ENCODE results near the gene SLC35E1. TPM values are rescaled to one million over a fixed set of nuclear protein-coding genes. Genes with fewer than 3 reads are reported as not detected.

SLC35E1 gene
- total and polyA plus RNA-seq, 2 experiments from 2014 or later: 17.0 to 30.3 TPM

DNA sequence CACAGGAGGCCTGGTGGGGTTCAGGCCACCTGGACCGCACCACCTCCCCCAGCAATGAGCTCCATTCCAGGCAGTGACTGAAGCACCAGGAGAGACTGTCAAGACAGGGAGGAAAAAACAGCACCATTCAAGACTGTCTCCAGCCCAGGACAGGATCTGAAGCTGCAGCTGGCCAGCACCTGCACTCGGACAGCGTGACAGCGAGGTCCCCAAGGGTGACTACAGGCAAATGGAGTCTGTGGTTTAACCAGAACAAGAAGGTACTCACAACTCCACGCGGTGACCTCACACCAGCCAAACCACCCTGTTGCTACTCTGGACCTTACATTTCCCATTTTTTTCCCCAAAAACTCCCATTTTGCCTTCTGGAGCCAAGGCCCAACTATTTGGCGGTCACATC is 46.0 kb upstream of the SLC35E1 start:
- H4K20me1 ChIP-seq (replicated peaks; ENCODE audit: insufficient read depth): peaks cover 60% of the 10 kb centered on the region
- Mint-ChIP-seq H3K4me1 (peaks cover 41% of the 10 kb centered on the region), H3K27me3 (ENCODE audit: insufficient read depth, low read depth, poor library complexity) (peaks cover 8% of the 10 kb centered on the region), H3K27ac (no peak overlapping the region), H3K36me3 (ENCODE audit: low read depth) (no peaks in the 10 kb centered on the region; the same call in 2 of the 3 replicates), H3K4me3 (no peak overlapping the region), H3K9me3 (no peaks in the 10 kb centered on the region)
- peaks cover 100% of the 10 kb centered on the region for H3K79me2 ChIP-seq (replicated peaks; ENCODE audit: insufficient read depth)
- no peak overlapping the region for H3K27ac ChIP-seq (ENCODE audit: low read depth)
- ATAC-seq (no peak), DNase-seq (ENCODE audit: low spot score) (no peak)
- no peak overlapping the region for H2AFZ ChIP-seq
- no peaks in the 10 kb centered on the region for H3F3A ChIP-seq (replicated peaks; ENCODE audit: low read depth)
- TF ChIP-seq POLR2AphosphoS5 (IDR thresholded peaks at IDR 0.05; ENCODE audit: low read depth): no peak
- TF ChIP-seq ZNF462 (CRISPR knock-in tag; IDR thresholded peaks at IDR 0.05): no peak
- TF ChIP-seq NANOG (IDR thresholded peaks at IDR 0.05; ENCODE audit: borderline replicate concordance): no peak
- H3K27me3 ChIP-seq (ENCODE audit: insufficient read depth): no peaks in the 10 kb centered on the region
- H3K4me2 ChIP-seq: no peak overlapping the region
- H3K4me1 ChIP-seq (ENCODE audit: insufficient read depth): peaks cover 6% of the 10 kb centered on the region; the same call in 1 of the 2 replicates
- no peak overlapping the region for H3K4me3 ChIP-seq
- H3K36me3 ChIP-seq (ENCODE audit: insufficient read depth): no peaks in the 10 kb centered on the region
- 0 out of 2 replicates have a peak, but pooled peaks cover 6% of the 10 kb centered on the region for H3K9me2 ChIP-seq (ENCODE audit: insufficient read depth)

- H3K9me2 ChIP-seq (ENCODE audit: insufficient read depth): 0 out of 2 replicates have a peak, but pooled peaks cover 6% of the 10 kb centered on the region
- H3K4me1 Mint-ChIP-seq: peaks cover 41% of the 10 kb centered on the region
- H3K4me3 Mint-ChIP-seq: no peak overlapping the region
- no peaks in the 10 kb centered on the region; the same call in 2 of the 3 replicates for H3K36me3 Mint-ChIP-seq (ENCODE audit: low read depth)
- H3F3A ChIP-seq (replicated peaks; ENCODE audit: low read depth): no peaks in the 10 kb centered on the region
- no peaks in the 10 kb centered on the region for H3K9me3 Mint-ChIP-seq
- DNase-seq (ENCODE audit: low spot score) (peak; percentile 44), ATAC-seq (peak; percentile 78)
- H3K4me1 ChIP-seq (ENCODE audit: insufficient read depth): peaks cover 6% of the 10 kb centered on the region; the same call in 1 of the 2 replicates
- H2AFZ ChIP-seq: no peak overlapping the region
- H4K20me1 ChIP-seq (replicated peaks; ENCODE audit: insufficient read depth): peaks cover 56% of the 10 kb centered on the region
- no peak overlapping the region for H3K4me3 ChIP-seq
- no peak overlapping the region for H3K27ac ChIP-seq (ENCODE audit: low read depth)
- H3K27me3 Mint-ChIP-seq (ENCODE audit: insufficient read depth, low read depth, poor library complexity): peaks cover 8% of the 10 kb centered on the region
- peaks cover 100% of the 10 kb centered on the region for H3K79me2 ChIP-seq (replicated peaks; ENCODE audit: insufficient read depth)
- H3K27ac Mint-ChIP-seq: no peak overlapping the region; the same call in 1 of the 2 replicates
- H3K36me3 ChIP-seq (ENCODE audit: insufficient read depth): no peaks in the 10 kb centered on the region
- H3K27me3 ChIP-seq (ENCODE audit: insufficient read depth): no peaks in the 10 kb centered on the region
- no peak overlapping the region for H3K4me2 ChIP-seq
- no peak for TF ChIP-seq ETS1 (IDR thresholded peaks at IDR 0.05)
- TF ChIP-seq CTCF (conservative IDR thresholded peaks at IDR 0.05; ENCODE audit: low read depth in 2 of 2): no peak
- no peak for TF ChIP-seq ZNF331 (CRISPR knock-in tag; IDR thresholded peaks at IDR 0.05; ENCODE audit: low read depth)
Measured at GRCh38 chr19:16615808-16616207, 43.6 kb upstream of the SLC35E1 start.
